Endothelial cell of hepatic sinusoid (primary cell): ENCODE data around the gene EIF4G1.
"Not testable (repeated sequence)": the region's sequence is repeated elsewhere in the genome, so short reads cannot be mapped to it uniquely, and the experiment has no call there.

Experiments used
- in situ Hi-C: cut with HindIII; loops from 2 replicates; pipeline ENCODE4 v1.10.0; 2017; ENCODE audit warnings: low sequenced_read_pairs

The EIF4G1 gene

GRCh38 chr3:184333190-184333589 is 18.8 kb downstream of the EIF4G1 start:
- in situ Hi-C loops: no loop called here

- in situ Hi-C loops: no loop called here
Observed at GRCh38 chr3:184333700-184334099, 19.3 kb downstream of the EIF4G1 start.

GRCh38 chr3:184334470-184335158 is 20.2 kb downstream of the EIF4G1 start:
- in situ Hi-C loops: no loop called here

- in situ Hi-C loops: no loop called here
Observed at GRCh38 chr3:184335291-184335660, 20.9 kb downstream of the EIF4G1 start.

GRCh38 chr3:184335661-184336546 is 21.5 kb downstream of the EIF4G1 start:
- in situ Hi-C loops: no loop called here

GRCh38 chr3:184336547-184337398 is 22.4 kb downstream of the EIF4G1 start:
- in situ Hi-C loops: no loop called here

- in situ Hi-C loops: no loop called here
Observed at GRCh38 chr3:184337399-184337714, 23.0 kb downstream of the EIF4G1 start, which contains the start of gene FAM131A. TSS of gene FAM131A (plus strand) at chr3:184337600. CDS start at chr3:184337631, 31 bp downstream.

- in situ Hi-C loops: no loop called here
Observed at GRCh38 chr3:184337981-184338380, 23.6 kb downstream of the EIF4G1 start.

GRCh38 chr3:184338511-184338945 is 24.1 kb downstream of the EIF4G1 start:
- in situ Hi-C loops: no loop called here

- in situ Hi-C loops: no loop called here
Observed at GRCh38 chr3:184339001-184339400, 24.6 kb downstream of the EIF4G1 start.

- in situ Hi-C loops: not testable (repeated sequence)
Observed at GRCh38 chr3:184339451-184340135, 25.2 kb downstream of the EIF4G1 start.

- in situ Hi-C loops: no loop called here
Observed at GRCh38 chr3:184341925-184342324, 27.5 kb downstream of the EIF4G1 start.

- in situ Hi-C loops: no loop called here
Observed at GRCh38 chr3:184343200-184343876, 28.9 kb downstream of the EIF4G1 start.

- in situ Hi-C loops: no loop called here
Observed at GRCh38 chr3:184344579-184345316, 30.3 kb downstream of the EIF4G1 start.

- in situ Hi-C loops: no loop called here
Observed at GRCh38 chr3:184345317-184346144, 31.1 kb downstream of the EIF4G1 start.

- in situ Hi-C loops: no loop called here
Observed at GRCh38 chr3:184346480-184347190, 32.2 kb downstream of the EIF4G1 start.

- in situ Hi-C loops: no loop called here
Observed at GRCh38 chr3:184347321-184348056, 33.1 kb downstream of the EIF4G1 start.
